Measurements from ENCODE around the gene ATP10B.

ATP10B gene

DNA sequence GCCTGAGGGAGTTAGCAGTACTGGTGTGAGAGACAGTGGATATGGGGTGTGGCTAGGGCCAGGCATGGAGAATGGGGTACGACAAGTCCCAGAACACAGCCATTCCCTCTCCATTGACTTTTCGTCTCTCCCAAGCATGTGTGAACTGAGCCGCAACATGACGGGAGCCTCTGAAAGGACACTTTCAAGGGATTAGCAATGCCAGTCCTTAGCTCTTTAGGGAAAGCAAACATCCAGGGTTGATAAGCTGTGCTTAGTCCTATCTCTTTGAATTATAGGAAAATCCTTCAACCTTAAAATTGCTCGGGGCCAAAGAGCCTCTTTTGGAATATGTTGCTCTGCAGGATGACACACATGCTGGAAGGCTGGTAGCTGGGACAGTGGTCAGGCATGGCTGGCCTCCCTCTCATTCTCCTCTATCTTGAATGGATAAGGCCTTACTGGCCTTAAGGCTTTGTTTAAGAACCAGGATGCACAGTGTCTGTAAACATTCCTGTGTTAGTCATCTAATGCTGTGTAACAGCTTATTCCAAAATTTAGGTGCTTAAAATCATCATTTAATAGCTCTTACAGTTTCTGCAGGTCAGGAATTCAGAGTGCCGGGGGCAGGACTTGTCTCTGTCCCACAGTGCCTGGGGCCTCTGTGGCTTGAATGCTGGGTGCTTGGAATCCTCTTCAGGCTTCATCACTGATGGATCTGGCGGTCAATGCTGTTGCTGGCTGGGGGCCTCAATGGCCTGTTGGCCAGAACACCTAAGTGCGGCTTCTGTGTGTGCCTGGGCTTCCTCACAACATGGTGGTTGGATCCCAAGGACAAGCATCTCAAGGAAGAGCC lies 335.1 kb downstream of the ATP10B start:
- TF ChIP-seq, protein P1, sequence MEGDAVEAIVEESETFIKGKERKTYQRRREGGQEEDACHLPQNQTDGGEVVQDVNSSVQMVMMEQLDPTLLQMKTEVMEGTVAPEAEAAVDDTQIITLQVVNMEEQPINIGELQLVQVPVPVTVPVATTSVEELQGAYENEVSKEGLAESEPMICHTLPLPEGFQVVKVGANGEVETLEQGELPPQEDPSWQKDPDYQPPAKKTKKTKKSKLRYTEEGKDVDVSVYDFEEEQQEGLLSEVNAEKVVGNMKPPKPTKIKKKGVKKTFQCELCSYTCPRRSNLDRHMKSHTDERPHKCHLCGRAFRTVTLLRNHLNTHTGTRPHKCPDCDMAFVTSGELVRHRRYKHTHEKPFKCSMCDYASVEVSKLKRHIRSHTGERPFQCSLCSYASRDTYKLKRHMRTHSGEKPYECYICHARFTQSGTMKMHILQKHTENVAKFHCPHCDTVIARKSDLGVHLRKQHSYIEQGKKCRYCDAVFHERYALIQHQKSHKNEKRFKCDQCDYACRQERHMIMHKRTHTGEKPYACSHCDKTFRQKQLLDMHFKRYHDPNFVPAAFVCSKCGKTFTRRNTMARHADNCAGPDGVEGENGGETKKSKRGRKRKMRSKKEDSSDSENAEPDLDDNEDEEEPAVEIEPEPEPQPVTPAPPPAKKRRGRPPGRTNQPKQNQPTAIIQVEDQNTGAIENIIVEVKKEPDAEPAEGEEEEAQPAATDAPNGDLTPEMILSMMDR (IDR thresholded peaks at IDR 0.05; ENCODE audit: low read depth, low read length, missing control alignments): no peak
- no peaks in the 10 kb centered on the region for H3K27me3 ChIP-seq (replicated peaks)
- in situ Hi-C loops (cut with HindIII; ENCODE audit: low pct_ligation_motif_present, low sequenced_read_pairs): no loop called here
- no peaks in the 10 kb centered on the region for H3K36me3 ChIP-seq (replicated peaks)
- no peak overlapping the region for H3K27ac ChIP-seq
- H3K4me3 ChIP-seq (ENCODE audit: low read depth, low read length): no peak overlapping the region
- DNase-seq: no peak

DNA sequence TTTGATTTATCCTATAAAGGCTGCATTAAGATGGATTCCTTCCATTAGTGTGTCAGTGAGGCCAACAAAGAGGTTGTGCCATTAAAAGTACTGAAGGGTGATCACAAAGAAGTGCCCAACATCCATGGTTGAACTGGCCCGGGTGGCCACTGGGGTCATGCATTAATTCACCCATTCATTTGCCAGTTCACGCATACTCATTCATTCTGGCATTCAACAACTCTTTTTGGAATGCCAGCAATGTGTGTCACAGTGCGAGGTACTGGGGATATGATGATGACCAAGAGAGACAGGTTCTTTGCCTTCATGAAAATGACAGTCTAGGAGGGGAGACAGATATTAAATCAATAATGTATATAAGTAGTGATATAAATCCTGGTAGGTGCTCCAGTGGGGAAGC lies 337.1 kb downstream of the ATP10B start:
- in situ Hi-C loops (cut with HindIII; ENCODE audit: low pct_ligation_motif_present, low sequenced_read_pairs): no loop called here
- no peak for DNase-seq
- Histone ChIP-seq H3K27me3 (replicated peaks) (no peaks in the 10 kb centered on the region), H3K4me3 (ENCODE audit: low read depth, low read length) (no peak overlapping the region), H3K27ac (no peak overlapping the region), H3K36me3 (replicated peaks) (no peaks in the 10 kb centered on the region)
- TF ChIP-seq, protein P1 (IDR thresholded peaks at IDR 0.05; ENCODE audit: low read depth, low read length, missing control alignments): no peak

- no peaks in the 10 kb centered on the region for H3K36me3 ChIP-seq (replicated peaks)
- H3K27me3 ChIP-seq (replicated peaks): no peaks in the 10 kb centered on the region
- H3K4me3 ChIP-seq (ENCODE audit: low read depth, low read length): no peak overlapping the region
- TF ChIP-seq, protein P1 (IDR thresholded peaks at IDR 0.05; ENCODE audit: low read depth, low read length, missing control alignments): no peak
- in situ Hi-C loops (cut with HindIII; ENCODE audit: low pct_ligation_motif_present, low sequenced_read_pairs): no loop called here
- H3K27ac ChIP-seq: no peak overlapping the region
- no peak for DNase-seq
These were observed 337.8 kb downstream of the ATP10B start for GRCh38 chr5:160514191-160514590.

- H3K4me3 ChIP-seq (ENCODE audit: low read depth, low read length): no peak overlapping the region
- H3K27me3 ChIP-seq (replicated peaks): no peaks in the 10 kb centered on the region
- no peak overlapping the region for H3K27ac ChIP-seq
- TF ChIP-seq, protein P1 (IDR thresholded peaks at IDR 0.05; ENCODE audit: low read depth, low read length, missing control alignments): no peak
- DNase-seq: no peak
- H3K36me3 ChIP-seq (replicated peaks): no peaks in the 10 kb centered on the region
- in situ Hi-C loops (cut with HindIII; ENCODE audit: low pct_ligation_motif_present, low sequenced_read_pairs): no loop called here
These were observed 338.5 kb downstream of the ATP10B start for GRCh38 chr5:160513485-160513884.

All from brain microvascular endothelial cell (primary cell).